ENCODE measurements around the gene LRP2BP. TPM values are rescaled to one million over a fixed set of nuclear protein-coding genes. Genes with fewer than 3 reads are reported as not detected.
A peak's percentile ranks its signal among the peaks of the same experiment; 100 is the strongest.

The LRP2BP gene
- total RNA-seq, 1 experiment from 2014 or later = 0.33 TPM

DNA sequence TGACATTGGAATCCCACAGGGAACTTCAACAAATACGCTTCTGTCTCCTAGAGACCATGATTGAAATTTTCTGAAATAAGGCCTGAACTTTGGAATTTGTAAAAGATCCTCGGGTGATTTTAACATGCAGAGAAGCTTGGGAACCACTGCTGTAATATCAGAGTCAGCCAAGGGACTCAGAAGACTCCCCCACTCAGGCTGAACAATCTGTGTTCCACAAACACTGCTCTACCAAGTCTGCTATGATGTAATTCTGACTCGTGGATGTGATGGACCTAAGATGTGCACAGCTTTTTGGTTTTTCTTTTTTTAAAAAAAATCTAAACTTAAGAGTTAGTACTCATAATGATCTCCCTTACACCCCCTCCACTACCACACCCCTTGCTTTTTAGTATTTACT lies 26.0 kb downstream of the LRP2BP start (continued):
- TF ChIP-seq PRDM15 (CRISPR knock-in tag; IDR thresholded peaks at IDR 0.05) (no peak), RELA (CRISPR knock-in tag; IDR thresholded peaks at IDR 0.05; ENCODE audit: borderline replicate concordance) (no peak), ETV6 (CRISPR knock-in tag; IDR thresholded peaks at IDR 0.05) (no peak), NFE2L1 (CRISPR knock-in tag; IDR thresholded peaks at IDR 0.05) (no peak)

- H3K27ac Mint-ChIP-seq = no peak overlapping the region
Observed at GRCh38 chr4:185364886-185365285, 30.8 kb downstream of the LRP2BP start.

DNA sequence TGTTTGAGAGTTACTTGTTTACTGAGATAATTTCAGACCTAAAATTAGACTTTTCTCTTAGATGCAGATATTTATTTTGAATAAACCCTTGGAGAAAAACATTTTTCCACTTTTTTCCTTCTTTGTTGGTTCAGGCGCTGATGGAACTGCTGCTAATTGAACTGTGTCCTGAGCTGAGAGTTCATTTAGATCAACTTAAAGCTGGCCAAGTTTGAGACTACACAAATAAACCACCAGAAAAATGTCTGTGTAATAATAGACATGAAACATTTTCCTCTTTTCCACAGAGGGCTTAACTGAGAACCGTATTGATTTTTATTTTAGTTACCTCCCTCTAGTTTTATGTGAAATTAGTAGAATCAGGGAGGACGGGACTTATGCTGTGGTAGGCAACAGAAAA lies 32.5 kb downstream of the LRP2BP start:
- DNase-seq (ENCODE audit: low spot score) (no peak), ATAC-seq (no peak)
- H3K27me3 Mint-ChIP-seq (ENCODE audit: low read depth) = no peaks in the 10 kb centered on the region
- POLR2A ChIA-PET = no interaction called here
- peaks cover 10% of the 10 kb centered on the region; the same call in 1 of the 2 replicates for H3K36me3 Mint-ChIP-seq
- H3K4me1 Mint-ChIP-seq = peaks cover 10% of the 10 kb centered on the region
- peak overlapping the region; percentile 20; the same call in 1 of the 2 replicates for H3K27ac Mint-ChIP-seq
- no peak overlapping the region for H3K4me3 Mint-ChIP-seq
- CTCF ChIA-PET = interaction anchor here (0.7 kb wide), 2 partner anchors 25 to 669 kb away, joined by 3 read pairs; no protein-coding TSS in a partner anchor
- H3K9me3 Mint-ChIP-seq = no peaks in the 10 kb centered on the region
- TF ChIP-seq RELA (CRISPR knock-in tag; IDR thresholded peaks at IDR 0.05; ENCODE audit: borderline replicate concordance) (no peak), ZBTB43 (CRISPR knock-in tag; IDR thresholded peaks at IDR 0.05) (no peak), TEAD4 (CRISPR knock-in tag; IDR thresholded peaks at IDR 0.05) (no peak), ETV6 (CRISPR knock-in tag; IDR thresholded peaks at IDR 0.05) (no peak), FOXP4 (CRISPR knock-in tag; IDR thresholded peaks at IDR 0.05) (no peak), NR2C2 (CRISPR knock-in tag; IDR thresholded peaks at IDR 0.05) (no peak), ZNF416 (CRISPR knock-in tag; IDR thresholded peaks at IDR 0.05) (no peak), OVOL2 (CRISPR knock-in tag; IDR thresholded peaks at IDR 0.05; ENCODE audit: borderline replicate concordance) (no peak), ZNF121 (CRISPR knock-in tag; IDR thresholded peaks at IDR 0.05) (no peak)
- TF ChIP-seq, protein P1, sequence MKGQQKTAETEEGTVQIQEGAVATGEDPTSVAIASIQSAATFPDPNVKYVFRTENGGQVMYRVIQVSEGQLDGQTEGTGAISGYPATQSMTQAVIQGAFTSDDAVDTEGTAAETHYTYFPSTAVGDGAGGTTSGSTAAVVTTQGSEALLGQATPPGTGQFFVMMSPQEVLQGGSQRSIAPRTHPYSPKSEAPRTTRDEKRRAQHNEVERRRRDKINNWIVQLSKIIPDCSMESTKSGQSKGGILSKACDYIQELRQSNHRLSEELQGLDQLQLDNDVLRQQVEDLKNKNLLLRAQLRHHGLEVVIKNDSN (CRISPR knock-in tag; IDR thresholded peaks at IDR 0.05) = no peak
- TF ChIP-seq, protein P2, sequence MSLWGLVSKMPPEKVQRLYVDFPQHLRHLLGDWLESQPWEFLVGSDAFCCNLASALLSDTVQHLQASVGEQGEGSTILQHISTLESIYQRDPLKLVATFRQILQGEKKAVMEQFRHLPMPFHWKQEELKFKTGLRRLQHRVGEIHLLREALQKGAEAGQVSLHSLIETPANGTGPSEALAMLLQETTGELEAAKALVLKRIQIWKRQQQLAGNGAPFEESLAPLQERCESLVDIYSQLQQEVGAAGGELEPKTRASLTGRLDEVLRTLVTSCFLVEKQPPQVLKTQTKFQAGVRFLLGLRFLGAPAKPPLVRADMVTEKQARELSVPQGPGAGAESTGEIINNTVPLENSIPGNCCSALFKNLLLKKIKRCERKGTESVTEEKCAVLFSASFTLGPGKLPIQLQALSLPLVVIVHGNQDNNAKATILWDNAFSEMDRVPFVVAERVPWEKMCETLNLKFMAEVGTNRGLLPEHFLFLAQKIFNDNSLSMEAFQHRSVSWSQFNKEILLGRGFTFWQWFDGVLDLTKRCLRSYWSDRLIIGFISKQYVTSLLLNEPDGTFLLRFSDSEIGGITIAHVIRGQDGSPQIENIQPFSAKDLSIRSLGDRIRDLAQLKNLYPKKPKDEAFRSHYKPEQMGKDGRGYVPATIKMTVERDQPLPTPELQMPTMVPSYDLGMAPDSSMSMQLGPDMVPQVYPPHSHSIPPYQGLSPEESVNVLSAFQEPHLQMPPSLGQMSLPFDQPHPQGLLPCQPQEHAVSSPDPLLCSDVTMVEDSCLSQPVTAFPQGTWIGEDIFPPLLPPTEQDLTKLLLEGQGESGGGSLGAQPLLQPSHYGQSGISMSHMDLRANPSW (CRISPR knock-in tag; conservative IDR thresholded peaks at IDR 0.05; ENCODE audit: low read depth) = no peak
- TF ChIP-seq, protein P3, sequence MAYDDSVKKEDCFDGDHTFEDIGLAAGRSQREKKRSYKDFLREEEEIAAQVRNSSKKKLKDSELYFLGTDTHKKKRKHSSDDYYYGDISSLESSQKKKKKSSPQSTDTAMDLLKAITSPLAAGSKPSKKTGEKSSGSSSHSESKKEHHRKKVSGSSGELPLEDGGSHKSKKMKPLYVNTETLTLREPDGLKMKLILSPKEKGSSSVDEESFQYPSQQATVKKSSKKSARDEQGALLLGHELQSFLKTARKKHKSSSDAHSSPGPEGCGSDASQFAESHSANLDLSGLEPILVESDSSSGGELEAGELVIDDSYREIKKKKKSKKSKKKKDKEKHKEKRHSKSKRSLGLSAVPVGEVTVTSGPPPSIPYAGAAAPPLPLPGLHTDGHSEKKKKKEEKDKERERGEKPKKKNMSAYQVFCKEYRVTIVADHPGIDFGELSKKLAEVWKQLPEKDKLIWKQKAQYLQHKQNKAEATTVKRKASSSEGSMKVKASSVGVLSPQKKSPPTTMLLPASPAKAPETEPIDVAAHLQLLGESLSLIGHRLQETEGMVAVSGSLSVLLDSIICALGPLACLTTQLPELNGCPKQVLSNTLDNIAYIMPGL (CRISPR knock-in tag; IDR thresholded peaks at IDR 0.05) = no peak

More at GRCh38 chr4:185364886-185365285, 30.8 kb downstream of the LRP2BP start:
- POLR2A ChIA-PET = interaction anchor here (0.6 kb wide), 1 partner anchor 114 kb away, joined by 4 read pairs; no protein-coding TSS in a partner anchor
- CTCF ChIA-PET = interaction anchor here (1.2 kb wide), 1 partner anchor 233 kb away, joined by 3 read pairs; no protein-coding TSS in a partner anchor
- Mint-ChIP-seq H3K36me3 (peaks cover 12% of the 10 kb centered on the region; the same call in 1 of the 2 replicates), H3K4me1 (peaks cover 16% of the 10 kb centered on the region), H3K9me3 (no peaks in the 10 kb centered on the region), H3K27me3 (ENCODE audit: low read depth) (no peaks in the 10 kb centered on the region), H3K4me3 (no peak overlapping the region)
- ATAC-seq = no peak
- TF ChIP-seq SOX15 (CRISPR knock-in tag; IDR thresholded peaks at IDR 0.05) (no peak), PRRX2 (CRISPR knock-in tag; IDR thresholded peaks at IDR 0.05) (no peak), GTF2I (CRISPR knock-in tag; conservative IDR thresholded peaks at IDR 0.05) (no peak), ZNF121 (CRISPR knock-in tag; IDR thresholded peaks at IDR 0.05) (no peak), RORB (CRISPR knock-in tag; IDR thresholded peaks at IDR 0.05) (no peak), TP53 (CRISPR knock-in tag; IDR thresholded peaks at IDR 0.05) (no peak), CDX4 (CRISPR knock-in tag; IDR thresholded peaks at IDR 0.05; ENCODE audit: borderline replicate concordance) (no peak), NR1H2 (CRISPR knock-in tag; IDR thresholded peaks at IDR 0.05) (no peak), ESRRA (CRISPR knock-in tag; IDR thresholded peaks at IDR 0.05; ENCODE audit: borderline replicate concordance) (no peak)
- TF ChIP-seq, protein P4, sequence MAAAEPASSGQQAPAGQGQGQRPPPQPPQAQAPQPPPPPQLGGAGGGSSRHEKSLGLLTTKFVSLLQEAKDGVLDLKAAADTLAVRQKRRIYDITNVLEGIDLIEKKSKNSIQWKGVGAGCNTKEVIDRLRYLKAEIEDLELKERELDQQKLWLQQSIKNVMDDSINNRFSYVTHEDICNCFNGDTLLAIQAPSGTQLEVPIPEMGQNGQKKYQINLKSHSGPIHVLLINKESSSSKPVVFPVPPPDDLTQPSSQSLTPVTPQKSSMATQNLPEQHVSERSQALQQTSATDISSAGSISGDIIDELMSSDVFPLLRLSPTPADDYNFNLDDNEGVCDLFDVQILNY (CRISPR knock-in tag; IDR thresholded peaks at IDR 0.05) = no peak
- no peak for DNase-seq (ENCODE audit: low spot score)

Data from WTC11 (cell line).